ENCODE results near the gene GAB2. TPM values are rescaled to one million over a fixed set of nuclear protein-coding genes. Genes with fewer than 3 reads are reported as not detected.
A peak's percentile ranks its signal among the peaks of the same experiment; 100 is the strongest.

Gene GAB2
- total RNA-seq, 1 donor from 2014 or later: 10.9 TPM

- Mint-ChIP-seq H3K4me3 (ENCODE audit: unreplicated experiment) (peak overlapping the region; percentile 98), H3K9me3 (ENCODE audit: low read depth) (no peaks in the 10 kb centered on the region), H3K36me3 (ENCODE audit: low read depth) (peaks cover 1% of the 10 kb centered on the region), H3K27me3 (ENCODE audit: low read depth) (no peaks in the 10 kb centered on the region), H3K27ac (ENCODE audit: unreplicated experiment) (peak overlapping the region; percentile 97), H3K4me1 (ENCODE audit: low read depth) (peaks cover 60% of the 10 kb centered on the region)
- TF ChIP-seq, protein P1, sequence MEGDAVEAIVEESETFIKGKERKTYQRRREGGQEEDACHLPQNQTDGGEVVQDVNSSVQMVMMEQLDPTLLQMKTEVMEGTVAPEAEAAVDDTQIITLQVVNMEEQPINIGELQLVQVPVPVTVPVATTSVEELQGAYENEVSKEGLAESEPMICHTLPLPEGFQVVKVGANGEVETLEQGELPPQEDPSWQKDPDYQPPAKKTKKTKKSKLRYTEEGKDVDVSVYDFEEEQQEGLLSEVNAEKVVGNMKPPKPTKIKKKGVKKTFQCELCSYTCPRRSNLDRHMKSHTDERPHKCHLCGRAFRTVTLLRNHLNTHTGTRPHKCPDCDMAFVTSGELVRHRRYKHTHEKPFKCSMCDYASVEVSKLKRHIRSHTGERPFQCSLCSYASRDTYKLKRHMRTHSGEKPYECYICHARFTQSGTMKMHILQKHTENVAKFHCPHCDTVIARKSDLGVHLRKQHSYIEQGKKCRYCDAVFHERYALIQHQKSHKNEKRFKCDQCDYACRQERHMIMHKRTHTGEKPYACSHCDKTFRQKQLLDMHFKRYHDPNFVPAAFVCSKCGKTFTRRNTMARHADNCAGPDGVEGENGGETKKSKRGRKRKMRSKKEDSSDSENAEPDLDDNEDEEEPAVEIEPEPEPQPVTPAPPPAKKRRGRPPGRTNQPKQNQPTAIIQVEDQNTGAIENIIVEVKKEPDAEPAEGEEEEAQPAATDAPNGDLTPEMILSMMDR (IDR thresholded peaks at IDR 0.05): peak; percentile 1
- no peak for DNase-seq (ENCODE audit: low spot score)
Measured at GRCh38 chr11:78187366-78188285, 230.0 kb downstream of the GAB2 start.

- H3K4me1 Mint-ChIP-seq (ENCODE audit: low read depth): peaks cover 24% of the 10 kb centered on the region
- peaks cover 7% of the 10 kb centered on the region for H3K36me3 Mint-ChIP-seq (ENCODE audit: low read depth)
- H3K4me3 Mint-ChIP-seq (ENCODE audit: unreplicated experiment): no peak overlapping the region
- no peak for DNase-seq (ENCODE audit: low spot score)
- TF ChIP-seq, protein P1 (IDR thresholded peaks at IDR 0.05): no peak
- H3K27me3 Mint-ChIP-seq (ENCODE audit: low read depth): no peaks in the 10 kb centered on the region
- peak overlapping the region; percentile 0 for H3K27ac Mint-ChIP-seq (ENCODE audit: unreplicated experiment)
- peaks cover 2% of the 10 kb centered on the region for H3K9me3 Mint-ChIP-seq (ENCODE audit: low read depth)
Measured at GRCh38 chr11:78181185-78181584, 236.4 kb downstream of the GAB2 start.

DNA sequence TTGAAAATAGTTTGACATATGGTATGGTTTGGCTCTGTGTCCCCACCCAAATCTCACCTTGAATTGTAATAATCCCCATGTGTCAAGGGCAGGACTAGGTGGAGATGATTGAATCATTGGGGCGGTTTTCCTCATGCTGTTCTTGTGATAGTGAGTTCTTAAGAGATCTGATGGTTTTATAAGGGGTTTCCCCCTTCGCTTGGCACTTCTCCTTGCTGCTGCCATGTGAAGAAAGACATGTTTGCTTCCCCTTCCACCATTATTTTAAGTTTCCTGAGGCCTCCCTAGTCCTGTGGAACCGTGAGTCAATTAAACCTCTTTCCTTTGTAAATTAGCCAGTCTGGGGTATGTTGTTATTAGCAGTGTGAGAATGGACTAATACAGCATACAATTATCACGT lies 236.9 kb downstream of the GAB2 start:
- no peak overlapping the region for H3K4me3 Mint-ChIP-seq (ENCODE audit: unreplicated experiment)
- peak overlapping the region; percentile 0 for H3K27ac Mint-ChIP-seq (ENCODE audit: unreplicated experiment)
- peaks cover 20% of the 10 kb centered on the region for H3K4me1 Mint-ChIP-seq (ENCODE audit: low read depth)
- DNase-seq (ENCODE audit: low spot score): no peak
- H3K36me3 Mint-ChIP-seq (ENCODE audit: low read depth): peaks cover 8% of the 10 kb centered on the region
- TF ChIP-seq, protein P1 (IDR thresholded peaks at IDR 0.05): no peak
- H3K9me3 Mint-ChIP-seq (ENCODE audit: low read depth): peaks cover 3% of the 10 kb centered on the region
- H3K27me3 Mint-ChIP-seq (ENCODE audit: low read depth): no peaks in the 10 kb centered on the region

DNA sequence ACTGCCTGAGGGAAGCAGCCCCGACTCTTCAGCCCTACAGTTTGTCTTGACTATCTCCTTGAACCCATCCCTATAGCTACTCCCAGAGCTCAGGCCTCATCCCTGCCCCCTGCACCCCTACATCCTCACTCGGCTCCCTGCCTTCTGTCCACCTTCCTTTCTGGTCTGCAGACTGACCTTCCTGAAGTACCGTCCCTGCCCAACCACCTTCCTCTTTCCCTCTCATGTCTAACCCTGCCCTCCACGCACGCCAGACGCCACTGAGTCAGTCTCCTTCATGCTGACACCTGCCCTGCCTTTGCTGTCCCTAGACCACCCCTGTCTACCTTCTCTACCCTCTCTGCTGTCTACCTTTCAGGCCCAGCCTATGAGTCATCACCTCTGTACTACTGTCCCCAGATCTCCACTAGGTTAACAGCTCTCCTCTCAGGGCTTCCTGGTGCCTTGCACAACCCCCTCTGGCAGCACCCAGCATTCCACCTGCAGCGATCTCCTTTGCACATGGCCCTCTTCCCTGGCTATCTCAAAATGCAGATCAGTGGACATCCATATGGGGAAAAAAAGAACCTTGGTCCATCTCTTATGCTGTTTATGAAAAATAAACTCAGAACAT lies 238.1 kb downstream of the GAB2 start:
- Mint-ChIP-seq H3K4me3 (ENCODE audit: unreplicated experiment) (no peak overlapping the region), H3K9me3 (ENCODE audit: low read depth) (peaks cover 3% of the 10 kb centered on the region), H3K27me3 (ENCODE audit: low read depth) (no peaks in the 10 kb centered on the region), H3K27ac (ENCODE audit: unreplicated experiment) (no peak overlapping the region), H3K36me3 (ENCODE audit: low read depth) (peaks cover 10% of the 10 kb centered on the region), H3K4me1 (ENCODE audit: low read depth) (peaks cover 15% of the 10 kb centered on the region)
- no peak for DNase-seq (ENCODE audit: low spot score)
- TF ChIP-seq, protein P1 (IDR thresholded peaks at IDR 0.05): no peak

- Mint-ChIP-seq H3K9me3 (ENCODE audit: low read depth) (peaks cover 3% of the 10 kb centered on the region), H3K27ac (ENCODE audit: unreplicated experiment) (no peak overlapping the region), H3K4me1 (ENCODE audit: low read depth) (peaks cover 26% of the 10 kb centered on the region), H3K36me3 (ENCODE audit: low read depth) (peaks cover 18% of the 10 kb centered on the region), H3K27me3 (ENCODE audit: low read depth) (no peaks in the 10 kb centered on the region), H3K4me3 (ENCODE audit: unreplicated experiment) (no peak overlapping the region)
- DNase-seq (ENCODE audit: low spot score): no peak
- TF ChIP-seq, protein P1 (IDR thresholded peaks at IDR 0.05): no peak
Measured at GRCh38 chr11:78177216-78177615, 240.4 kb downstream of the GAB2 start.

Measured in chondrocyte (in vitro differentiated cells).